Endothelial cell of umbilical vein (primary cell): Measurements from ENCODE around the gene WASF3. TPM values are rescaled to one million over a fixed set of nuclear protein-coding genes. Genes with fewer than 3 reads are reported as not detected.

ENCODE experiments used
- BruUV-seq: library from RNA; stranded (reverse); fragments of 400-500 nt; replicated peaks from 2 replicates; lab custom pipeline; 2021; lab: Mats Ljungman, UMichigan
- CTCF ChIA-PET: fragments of 300-600, 350-600 bp; sonication (Branson Sonifier 250); formaldehyde crosslinking; loops from one replicate; lab custom pipeline; 2021; ENCODE audit warnings: antibody characterized with exemption, inconsistent platforms; lab: Charles Lee
- POLR2A ChIA-PET: fragments of 300-600, 350-600 bp; sonication (Branson Sonifier 250); formaldehyde crosslinking; loops from one replicate; lab custom pipeline; 2021; ENCODE audit warnings: antibody characterized with exemption, inconsistent platforms; lab: Charles Lee
- DNase-seq: peaks from one replicate; pipeline ENCODE4 v3.0.0-alpha.2; 2011; ENCODE audit warnings: low read depth, low spot score
- FAIRE-seq: peaks from 2 replicates; lab custom pipeline; 2011; peaks lifted over from hg19 to GRCh38; lab: Jason Lieb, UNC
- H2AFZ ChIP-seq: 2 replicates; pipeline ENCODE4 v1.6.0; 2012; ENCODE audit warnings: low read depth, low read length, control low read depth, inconsistent platforms
- H3K27ac ChIP-seq: 2 replicates; pipeline ENCODE4 v1.5.1; 2011; ENCODE audit warnings: low read depth, mild to moderate bottlenecking, control low read depth, low read length, moderate library complexity; ENCODE audit not compliant: insufficient read depth
- H3K27me3 ChIP-seq, 2 experiments: 2 replicates each; pipeline versions ENCODE4 v1.6.0 to v1.6.1; 2011; ENCODE audit warnings: low read length in 2 of 2, mixed read lengths in 1 of 2; ENCODE audit not compliant: control insufficient read depth in 2 of 2, insufficient read depth in 2 of 2
- H3K36me3 ChIP-seq, 2 experiments: 2 replicates in 1 of 2; 3 replicates in 1 of 2; pipeline ENCODE4 v1.5.1; 2011; ENCODE audit warnings: low read length in 2 of 2, mild to moderate bottlenecking in 1 of 2, moderate library complexity in 1 of 2; ENCODE audit not compliant: control insufficient read depth in 2 of 2, insufficient read depth in 2 of 2; ENCODE audit errors: extremely low read depth in 1 of 2
- H3K4me1 ChIP-seq: 3 replicates; pipeline ENCODE4 v1.5.1; 2011; ENCODE audit warnings: mild to moderate bottlenecking, low read length; ENCODE audit not compliant: control insufficient read depth, insufficient read depth; ENCODE audit errors: extremely low read depth
- H3K4me2 ChIP-seq: 2 replicates; pipeline ENCODE4 v1.6.1; 2011; ENCODE audit warnings: low read length, control low read depth, mixed read lengths; ENCODE audit not compliant: insufficient read depth
- H3K4me3 ChIP-seq, 3 experiments: fragments of 200-600 bp in 1 of 3; sonication (generic), shearing (Covaris generic) in 1 of 3; replicated peaks in 1 of 3; 2 replicates each; pipeline ENCODE4 v1.5.1; 2011 to 2016; ENCODE audit warnings: control low read depth in 3 of 3, low read length in 3 of 3, mild to moderate bottlenecking in 2 of 3, inconsistent platforms in 1 of 3, low read depth in 1 of 3, moderate library complexity in 1 of 3; ENCODE audit not compliant: insufficient read depth in 1 of 3
- H3K79me2 ChIP-seq: 2 replicates; pipeline ENCODE4 v1.6.0; 2012; ENCODE audit warnings: low read length, inconsistent platforms; ENCODE audit not compliant: control insufficient read depth, insufficient read depth
- H3K9ac ChIP-seq: replicated peaks from 2 replicates; pipeline ENCODE3; 2011; ENCODE audit warnings: low read length, control low read depth; ENCODE audit not compliant: insufficient read depth; ENCODE audit errors: extremely low read depth
- H3K9me1 ChIP-seq: replicated peaks from 3 replicates; pipeline ENCODE4 v1.6.0; 2011; ENCODE audit warnings: mild to moderate bottlenecking, low read length; ENCODE audit not compliant: control insufficient read depth, insufficient read depth; ENCODE audit errors: extremely low read depth
- H3K9me3 ChIP-seq: replicated peaks from 2 replicates; pipeline ENCODE4 v1.5.1; 2012; ENCODE audit warnings: low read length, inconsistent platforms; ENCODE audit not compliant: control insufficient read depth, insufficient read depth
- H4K20me1 ChIP-seq: replicated peaks from 2 replicates; pipeline ENCODE3; 2011; ENCODE audit warnings: mild to moderate bottlenecking, low read length; ENCODE audit not compliant: control insufficient read depth, insufficient read depth; ENCODE audit errors: extremely low read depth
- CTCF ChIP-seq, 2 donors: IDR thresholded peaks; 1 replicate in 1 of 2; 2 replicates in 1 of 2; pipeline ENCODE4 v1.5.1; 2011; ENCODE audit warnings: low read length in 2 of 2, mild to moderate bottlenecking in 2 of 2, moderate library complexity in 2 of 2, control low read depth in 1 of 2, inconsistent platforms in 1 of 2, low read depth in 1 of 2; ENCODE audit not compliant: insufficient read depth in 1 of 2; ENCODE audit errors: extremely low read depth in 1 of 2
- EZH2 ChIP-seq: IDR thresholded peaks from 2 replicates; pipeline ENCODE4 v1.6.1; 2012; ENCODE audit warnings: borderline replicate concordance, low read depth, mild to moderate bottlenecking, moderate library complexity, low read length, inconsistent platforms; ENCODE audit not compliant: severe bottlenecking
- FOS ChIP-seq: IDR thresholded peaks from 2 replicates; pipeline ENCODE4 v1.6.1; 2011; ENCODE audit warnings: mild to moderate bottlenecking, low read length, moderate library complexity, borderline replicate concordance; ENCODE audit not compliant: insufficient read depth
- JUN ChIP-seq: IDR thresholded peaks from 2 replicates; pipeline ENCODE4 v1.6.1; 2011; ENCODE audit warnings: borderline replicate concordance, low read depth; ENCODE audit not compliant: insufficient read length, insufficient read depth
- MYC ChIP-seq: IDR thresholded peaks from one replicate; pipeline ENCODE4 v1.6.1; 2011; ENCODE audit warnings: mild to moderate bottlenecking, low read depth, low read length
- POLR2A ChIP-seq: IDR thresholded peaks from 2 replicates; pipeline ENCODE4 v1.6.1; 2012; ENCODE audit warnings: low read depth, mild to moderate bottlenecking, control low read depth, low read length
- POLR2AphosphoS5 ChIP-seq: IDR thresholded peaks from 2 replicates; pipeline ENCODE4 v1.6.1; 2012; ENCODE audit warnings: low read depth, mild to moderate bottlenecking, control low read depth, low read length, moderate library complexity; ENCODE audit not compliant: insufficient read depth
- dilution Hi-C: fragments of 300-500 bp; cut with MboI; formaldehyde crosslinking; loops from one replicate; pipeline ENCODE4 v1.15.0; 2019; ENCODE audit warnings: low sequenced_read_pairs; ENCODE audit not compliant: extremely low pct_ligation_motif_present
- intact Hi-C: fragments of 100-400 bp; cut with micrococcal nuclease; formaldehyde crosslinking; loops from one replicate; pipeline ENCODE4 v1.10.0; 2022
- polyA plus RNA-seq, 4 experiments: library from polyadenylated mRNA; depleted of rRNA in 3 of 4; stranded (reverse) in 3 of 4; unstranded in 1 of 4; fragments of >200 nt; gene quantifications; 2 replicates each; pipeline versions ENCODE4 v1.2.1 to v1.2.3, GENCODE V29; 2011 to 2012; ENCODE audit warnings: missing spikeins in 1 of 4
- total RNA-seq: library from RNA; stranded (reverse); gene quantifications from 2 replicates; pipeline ENCODE4 v1.2.3, GENCODE V29; 2021
- TF ChIP-seq, protein P1 (sequence below): IDR thresholded peaks from 2 replicates; pipeline ENCODE4 v1.6.1; 2011; ENCODE audit not compliant: insufficient read depth, insufficient read length

The WASF3 gene
- total and polyA plus RNA-seq, 2 donors (not counting 3 experiments of a cell fraction or from before 2014, with no cell fraction given) = 18.5 to 32.4 TPM

DNA sequence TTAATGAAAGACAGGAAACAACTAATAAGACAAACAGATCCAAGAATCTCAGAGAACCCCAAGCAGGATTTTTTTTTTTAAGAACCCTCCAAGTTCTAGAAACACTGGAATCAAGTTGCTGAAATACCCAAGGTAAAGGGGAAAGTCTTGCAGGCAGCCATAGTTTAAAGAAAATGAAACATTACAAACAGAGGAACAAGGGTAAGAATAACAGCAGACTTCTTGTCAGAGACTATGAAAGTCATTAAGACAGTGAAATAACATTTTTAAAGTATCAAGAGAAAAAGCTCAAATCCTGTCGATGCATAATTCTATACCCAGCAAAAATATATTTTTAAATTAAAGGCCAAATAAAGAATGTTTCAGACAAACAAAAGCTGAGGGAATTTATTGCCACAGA, 67.1 kb downstream of the WASF3 start:
- no peak for FAIRE-seq
- dilution Hi-C loops (no loop called here), intact Hi-C loops (no loop called here)
- no peaks in the 10 kb centered on the region for H3K9me1 ChIP-seq
- no peak overlapping the region for H3K27ac ChIP-seq
- TF ChIP-seq EZH2 (no peak), POLR2AphosphoS5 (no peak), POLR2A (no peak), FOS (no peak), CTCF (IDR thresholded peaks at IDR 0.05; ENCODE audit: extremely low read depth in 1 of 2, insufficient read depth in 1 of 2, low read depth in 1 of 2, low read length in 2 of 2) (no peak), JUN (no peak), MYC (no peak)
- TF ChIP-seq, protein P1, sequence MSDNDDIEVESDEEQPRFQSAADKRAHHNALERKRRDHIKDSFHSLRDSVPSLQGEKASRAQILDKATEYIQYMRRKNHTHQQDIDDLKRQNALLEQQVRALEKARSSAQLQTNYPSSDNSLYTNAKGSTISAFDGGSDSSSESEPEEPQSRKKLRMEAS = no peak
- no peak overlapping the region for H3K9ac ChIP-seq
- peaks cover 3% of the 10 kb centered on the region for H3K79me2 ChIP-seq
- no peak for DNase-seq
- ChIA-PET CTCF (interaction anchor here (1.0 kb wide), 1 partner anchor 33 kb away, joined by 4 read pairs; no protein-coding TSS in a partner anchor), POLR2A (interaction anchor here (0.7 kb wide), 1 partner anchor 59 kb away, joined by 3 read pairs; no protein-coding TSS in a partner anchor)
- H3K27me3 ChIP-seq = no peaks in the 10 kb centered on the region
- H3K9me3 ChIP-seq = peaks cover 2% of the 10 kb centered on the region
- no peak overlapping the region for H3K4me3 ChIP-seq
- no peak overlapping the region for H2AFZ ChIP-seq
- H3K4me2 ChIP-seq = no peak overlapping the region
- H3K36me3 ChIP-seq = peaks cover 0 to 13% of the 10 kb centered on the region in 2 experiments
- no peaks in the 10 kb centered on the region for H3K4me1 ChIP-seq
- BruUV-seq = no TSS peak
- no peaks in the 10 kb centered on the region for H4K20me1 ChIP-seq
